Measurements from ENCODE around the gene SLCO3A1. TPM values are rescaled to one million over a fixed set of nuclear protein-coding genes. Genes with fewer than 3 reads are reported as not detected.

SLCO3A1 gene
- total RNA-seq, 1 donor from 2014 or later, result 65.8 TPM

GRCh38 chr15:91895051-91895450, 41.5 kb downstream of the SLCO3A1 start:
- Histone ChIP-seq H3K9me3 (no peaks in the 10 kb centered on the region), H3K36me3 (no peaks in the 10 kb centered on the region), H3K4me1 (peaks cover 21% of the 10 kb centered on the region), H3K27me3 (no peaks in the 10 kb centered on the region), H3K4me3 (no peak overlapping the region), H3K27ac (no peak overlapping the region)
- DNase-seq (ENCODE audit: extremely low spot score in 2 of 2), result no peak
- TF ChIP-seq CTCF (IDR thresholded peaks at IDR 0.05) (no peak), POLR2A (IDR thresholded peaks at IDR 0.05) (no peak), POLR2AphosphoS5 (IDR thresholded peaks at IDR 0.05; ENCODE audit: insufficient read depth in 1 of 2, low read depth in 1 of 2) (no peak)
- intact Hi-C loops (cut with DNase I), result no loop called here

GRCh38 chr15:91896341-91897055, 43.0 kb downstream of the SLCO3A1 start:
- no peaks in the 10 kb centered on the region for H3K27me3 ChIP-seq
- TF ChIP-seq POLR2A (IDR thresholded peaks at IDR 0.05), result no peak
- intact Hi-C loops (cut with DNase I), result no loop called here
- no peaks in the 10 kb centered on the region for H3K9me3 ChIP-seq
- H3K27ac ChIP-seq, result no peak overlapping the region
- peaks cover 18% of the 10 kb centered on the region for H3K4me1 ChIP-seq
- H3K4me3 ChIP-seq, result no peak overlapping the region
- H3K36me3 ChIP-seq, result no peaks in the 10 kb centered on the region
- no peak for DNase-seq (ENCODE audit: extremely low spot score in 2 of 2)

GRCh38 chr15:91897585-91898372, 44.3 kb downstream of the SLCO3A1 start:
- Histone ChIP-seq H3K27me3 (no peaks in the 10 kb centered on the region), H3K4me1 (peaks cover 18% of the 10 kb centered on the region), H3K4me3 (no peak overlapping the region), H3K27ac (no peak overlapping the region), H3K36me3 (no peaks in the 10 kb centered on the region), H3K9me3 (no peaks in the 10 kb centered on the region)
- DNase-seq (ENCODE audit: extremely low spot score in 2 of 2), result no peak
- intact Hi-C loops (cut with DNase I), result no loop called here
- TF ChIP-seq POLR2A (IDR thresholded peaks at IDR 0.05) (no peak), POLR2AphosphoS5 (IDR thresholded peaks at IDR 0.05; ENCODE audit: insufficient read depth in 1 of 2, low read depth in 1 of 2) (no peak), CTCF (IDR thresholded peaks at IDR 0.05) (no peak)

- DNase-seq (ENCODE audit: extremely low spot score in 2 of 2), result no peak
- H3K27ac ChIP-seq, result no peak overlapping the region
- H3K9me3 ChIP-seq, result no peaks in the 10 kb centered on the region
- H3K36me3 ChIP-seq, result no peaks in the 10 kb centered on the region
- H3K27me3 ChIP-seq, result no peaks in the 10 kb centered on the region
- TF ChIP-seq CTCF (IDR thresholded peaks at IDR 0.05) (no peak), POLR2AphosphoS5 (IDR thresholded peaks at IDR 0.05; ENCODE audit: insufficient read depth in 1 of 2, low read depth in 1 of 2) (no peak), POLR2A (IDR thresholded peaks at IDR 0.05) (no peak)
- no peak overlapping the region for H3K4me3 ChIP-seq
- intact Hi-C loops (cut with DNase I), result no loop called here
- peaks cover 18% of the 10 kb centered on the region for H3K4me1 ChIP-seq
These were observed 45.3 kb downstream of the SLCO3A1 start for GRCh38 chr15:91898843-91899242.

- Histone ChIP-seq H3K27ac (no peak overlapping the region), H3K4me3 (no peak overlapping the region), H3K9me3 (no peaks in the 10 kb centered on the region), H3K36me3 (no peaks in the 10 kb centered on the region), H3K27me3 (no peaks in the 10 kb centered on the region), H3K4me1 (peaks cover 7% of the 10 kb centered on the region)
- intact Hi-C loops (cut with DNase I), result no loop called here
- DNase-seq (ENCODE audit: extremely low spot score in 2 of 2), result no peak
- no peak for TF ChIP-seq POLR2A (IDR thresholded peaks at IDR 0.05)
- TF ChIP-seq POLR2AphosphoS5 (IDR thresholded peaks at IDR 0.05; ENCODE audit: insufficient read depth in 1 of 2, low read depth in 1 of 2), result no peak
- no peak for TF ChIP-seq CTCF (IDR thresholded peaks at IDR 0.05)
These were observed 51.4 kb downstream of the SLCO3A1 start for GRCh38 chr15:91904942-91905341.
